GM12874 (cell line): Measurements from ENCODE around the gene DCT.

Experiments used
- CTCF ChIP-seq: IDR thresholded peaks from 2 replicates; pipeline ENCODE4 v1.5.1; 2011; ENCODE audit warnings: low read depth, mild to moderate bottlenecking, control low read depth, low read length, moderate library complexity; ENCODE audit not compliant: insufficient read depth

The DCT gene

GRCh38 chr13:94390881-94391280, 88.6 kb downstream of the DCT start:
- TF ChIP-seq CTCF: no peak

- no peak for TF ChIP-seq CTCF
These were observed 89.7 kb downstream of the DCT start for GRCh38 chr13:94389604-94390351.

- no peak for TF ChIP-seq CTCF
These were observed 92.4 kb downstream of the DCT start for GRCh38 chr13:94387047-94387446.
